K562 (cell line): Measurements from ENCODE around the gene KIF26B. TPM values are rescaled to one million over a fixed set of nuclear protein-coding genes. Genes with fewer than 3 reads are reported as not detected.

Experiments
- ATAC-seq: fragments of 200-7000 bp; cut with Tn5 transposase; 3 replicates; pipeline ENCODE4 v1.9.1; 2020; ENCODE audit warnings: moderate library complexity
- BruUV-seq: library from RNA; stranded (reverse); fragments of 400-500 nt; replicated peaks from 2 replicates; lab custom pipeline; 2021; lab: Mats Ljungman, UMichigan
- CTCF ChIA-PET: fragments of 300-600 bp; formaldehyde crosslinking; extraction: SDS; loops from one replicate; lab custom pipeline; 2021; ENCODE audit warnings: low intra/inter-chr PET ratio; lab: Yijun Ruan, JAX
- POLR2A ChIA-PET: fragments of 300-600, 350-650 bp; sonication (Branson Sonifier 250); formaldehyde crosslinking; extraction: SDS; loops from one replicate; lab custom pipeline; 2021; ENCODE audit warnings: antibody characterized with exemption, inconsistent platforms; lab: Yijun Ruan, JAX
- DNase-seq, 4 experiments: peaks; one replicate each; pipeline versions ENCODE4 v3.0.0 to v3.0.0-alpha.2; 2011 to 2018; ENCODE audit warnings: low spot score in 3 of 4, mixed read lengths in 3 of 4; ENCODE audit errors: extremely low read depth in 1 of 4
- FAIRE-seq: peaks from 2 replicates; lab custom pipeline; 2011; peaks lifted over from hg19 to GRCh38; lab: Jason Lieb, UNC
- H2AFZ ChIP-seq: 2 replicates; pipeline ENCODE4 v1.6.0; 2011; ENCODE audit warnings: low read depth, low read length, control low read depth, inconsistent platforms
- H3K27ac ChIP-seq: fragments of 200-600 bp; 3 replicates; pipeline ENCODE4 v1.8.0; 2011; ENCODE audit warnings: low read depth, mild to moderate bottlenecking, control low read depth, inconsistent platforms, low read length, moderate library complexity, mixed read lengths; ENCODE audit errors: extremely low read depth
- H3K27me3 ChIP-seq, 2 experiments: fragments of 300-600 bp in 1 of 2; 2 replicates in 1 of 2; 3 replicates in 1 of 2; pipeline versions ENCODE4 v1.6.0 to v1.8.0; 2011; ENCODE audit warnings: inconsistent platforms in 2 of 2, low read length in 2 of 2, mild to moderate bottlenecking in 1 of 2, mixed read lengths in 1 of 2, moderate library complexity in 1 of 2; ENCODE audit not compliant: control insufficient read depth in 2 of 2, insufficient read depth in 2 of 2
- H3K36me3 ChIP-seq: fragments of 300-600 bp; 3 replicates; pipeline ENCODE4 v1.8.0; 2011; ENCODE audit warnings: mild to moderate bottlenecking, low read length, inconsistent platforms; ENCODE audit not compliant: control insufficient read depth, insufficient read depth
- H3K4me1 ChIP-seq, 2 experiments: fragments of 200-600 bp in 1 of 2; replicated peaks in 1 of 2; 2 replicates in 1 of 2; 3 replicates in 1 of 2; pipeline versions ENCODE4 v1.5.1 to v1.8.0; 2011; ENCODE audit warnings: inconsistent platforms in 2 of 2, low read length in 2 of 2, mild to moderate bottlenecking in 1 of 2, mixed read lengths in 1 of 2, moderate library complexity in 1 of 2; ENCODE audit not compliant: control insufficient read depth in 2 of 2, insufficient read depth in 2 of 2
- H3K4me2 ChIP-seq: 2 replicates; pipeline ENCODE4 v1.6.1; 2011; ENCODE audit warnings: low read length, control low read depth, inconsistent platforms, mixed read lengths; ENCODE audit not compliant: insufficient read depth
- H3K4me3 ChIP-seq: fragments of 200-600 bp; sonication (generic), shearing (Covaris generic); 2 replicates; pipeline ENCODE4 v1.5.1; 2016; ENCODE audit warnings: control low read depth, inconsistent platforms
- H3K79me2 ChIP-seq: fragments of 200-600 bp; 3 replicates; pipeline ENCODE4 v1.8.0; 2011; ENCODE audit warnings: low read length, inconsistent platforms; ENCODE audit not compliant: control insufficient read depth, insufficient read depth
- H3K9ac ChIP-seq, 2 experiments: 2 replicates each; pipeline versions ENCODE4 v1.6.0 to v1.6.1; 2011; ENCODE audit warnings: low read depth in 2 of 2, low read length in 2 of 2, control low read depth in 1 of 2, inconsistent platforms in 1 of 2, mild to moderate bottlenecking in 1 of 2, mixed read lengths in 1 of 2; ENCODE audit not compliant: insufficient read depth in 1 of 2
- H3K9me1 ChIP-seq: one replicate; pipeline ENCODE4 v1.6.0; 2011; ENCODE audit warnings: inconsistent platforms, mild to moderate bottlenecking, low read length, moderate library complexity; ENCODE audit not compliant: control insufficient read depth, insufficient read depth
- H3K9me3 ChIP-seq: replicated peaks from 2 replicates; pipeline ENCODE4 v1.5.1; 2011; ENCODE audit warnings: low read depth, low read length, inconsistent platforms; ENCODE audit not compliant: control insufficient read depth, insufficient read depth
- H4K20me1 ChIP-seq: replicated peaks from 2 replicates; pipeline ENCODE4 v1.6.1; 2011; ENCODE audit warnings: low read length, inconsistent platforms, mixed read lengths; ENCODE audit not compliant: control insufficient read depth, insufficient read depth
- ADNP ChIP-seq: fragments of 200-800 bp; sonication (Bioruptor generic); IDR thresholded peaks from 2 replicates; pipeline ENCODE4 v1.6.1; 2016; ENCODE audit warnings: missing genetic modification characterization, missing compliant biosample characterization
- CC2D1A ChIP-seq: fragments of 450-650 bp; IDR thresholded peaks from 2 replicates; pipeline ENCODE4 v1.6.1; 2017; ENCODE audit warnings: mild to moderate bottlenecking
- CTBP1 ChIP-seq: fragments of 450-650 bp; IDR thresholded peaks from 2 replicates; pipeline ENCODE4 v1.6.1; 2016; ENCODE audit warnings: borderline replicate concordance
- E2F4 ChIP-seq: sonication (generic); formaldehyde crosslinking; IDR thresholded peaks from 2 replicates; pipeline ENCODE4 v1.8.0; 2022; ENCODE audit warnings: mild to moderate bottlenecking, low read depth, missing genetic modification reagents
- FOXA3 ChIP-seq, 2 experiments: fragments of 450-650 bp in 1 of 2; sonication (generic) in 1 of 2; formaldehyde crosslinking; IDR thresholded peaks in 1 of 2; conservative IDR thresholded peaks in 1 of 2; 2 replicates each; pipeline versions ENCODE4 v1.4.0 to v1.8.0; 2020 to 2022; ENCODE audit warnings: mild to moderate bottlenecking in 2 of 2, missing genetic modification reagents in 1 of 2
- KLF1 ChIP-seq: fragments of 450-650 bp; IDR thresholded peaks from 2 replicates; pipeline ENCODE4 v1.6.1; 2016; ENCODE audit warnings: missing genetic modification characterization, missing compliant biosample characterization
- NFYB ChIP-seq: IDR thresholded peaks from 2 replicates; pipeline ENCODE4 v1.6.1; 2011; ENCODE audit warnings: mild to moderate bottlenecking, moderate library complexity; ENCODE audit not compliant: insufficient read length; ENCODE audit errors: extremely low read depth
- OTX1 ChIP-seq: fragments of 450-650 bp; formaldehyde crosslinking; IDR thresholded peaks from 2 replicates; pipeline ENCODE4 v1.4.0; 2022; ENCODE audit warnings: mild to moderate bottlenecking
- PHTF2 ChIP-seq: fragments of 250-450 bp; sonication (Bioruptor Pico); IDR thresholded peaks from 2 replicates; pipeline ENCODE4 v1.5.0; 2021; ENCODE audit warnings: mild to moderate bottlenecking
- RFX7 ChIP-seq: fragments of 250-450 bp; sonication (Bioruptor Pico); IDR thresholded peaks from 2 replicates; pipeline ENCODE4 v1.5.1; 2021; ENCODE audit warnings: mild to moderate bottlenecking
- SAFB2 ChIP-seq: fragments of 200-400 bp; formaldehyde crosslinking; IDR thresholded peaks from 2 replicates; pipeline ENCODE4 v1.6.1; 2018; ENCODE audit warnings: borderline replicate concordance, low read length, low read depth, moderate library complexity; ENCODE audit not compliant: severe bottlenecking
- XRCC4 ChIP-seq: IDR thresholded peaks from one replicate; pipeline ENCODE4 v1.6.1; 2011; ENCODE audit not compliant: insufficient read depth, insufficient read length; ENCODE audit errors: extremely low read depth
- ZNF140 ChIP-seq: fragments of 250-450 bp; sonication (Bioruptor Pico); IDR thresholded peaks from 2 replicates; pipeline ENCODE4 v1.8.0; 2021; ENCODE audit warnings: moderate library complexity, mild to moderate bottlenecking, inconsistent platforms
- ZNF347 ChIP-seq: fragments of 450-650 bp; formaldehyde crosslinking; IDR thresholded peaks from 2 replicates; pipeline ENCODE4 v1.4.0; 2020; ENCODE audit warnings: low read depth, mild to moderate bottlenecking, moderate library complexity
- ZNF449 ChIP-seq: fragments of 250-450 bp; sonication (Bioruptor Pico); IDR thresholded peaks from 2 replicates; pipeline ENCODE4 v1.8.0; 2022; ENCODE audit warnings: moderate library complexity, mild to moderate bottlenecking, inconsistent platforms
- ZNF699 ChIP-seq: fragments of 250-450 bp; sonication (Bioruptor Pico); IDR thresholded peaks from 2 replicates; pipeline ENCODE4 v1.8.0; 2021; ENCODE audit warnings: mild to moderate bottlenecking, moderate library complexity; ENCODE audit not compliant: insufficient replicate concordance
- WGBS: fragments of 100-300 bp; shearing (Covaris generic); methylation state at CpG from one replicate; pipeline ENCODE4 v1.1.6; 2016; ENCODE audit warnings: low coverage, mixed read lengths; ENCODE audit not compliant: insufficient coverage; ENCODE audit errors: missing lambda C conversion rate; 5-methylcytosine and 5-hydroxymethylcytosine counted together
- in situ Hi-C: fragments of 300-500 bp; cut with MboI; formaldehyde crosslinking; loops from 4 replicates; pipeline ENCODE4 v1.15.0; 2018; ENCODE audit warnings: inconsistent platforms, mixed read lengths
- intact Hi-C: fragments of 100-400 bp; cut with micrococcal nuclease; formaldehyde crosslinking; loops from 2 replicates; pipeline ENCODE4 v1.14.2; 2022
- polyA plus RNA-seq, 8 experiments: library from polyadenylated mRNA; depleted of rRNA in 4 of 8; stranded (reverse) in 5 of 8; unstranded in 3 of 8; fragments of >200 nt; fragmentation: Nextera tagmentation in 2 of 8; fragmentation: Illumina TruSeq in 1 of 8; extraction: Ambion mirVana in 2 of 8; extraction: Trizol in 1 of 8; gene quantifications; 2 replicates each; pipeline versions ENCODE4 v1.2.1 to v1.2.3, GENCODE V29; 2011 to 2014; ENCODE audit warnings: inconsistent platforms in 1 of 8, missing spikeins in 1 of 8
- total RNA-seq, 7 experiments: library from RNA; depleted of rRNA in 6 of 7; stranded (reverse); fragments of >200 nt in 6 of 7; fragmentation: Illumina TruSeq in 2 of 7; extraction: Trizol in 2 of 7; gene quantifications; 2 replicates each; pipeline versions ENCODE4 v1.2.1 to v1.2.3, GENCODE V29; 2011 to 2021; ENCODE audit warnings: low replicate concordance in 1 of 7

KIF26B gene
- total and polyA plus RNA-seq, 9 of the 15 experiments (the other 6 are each of a cell fraction or from before 2014, with no cell fraction given), result 0.02 to 0.08 (median 0.03) TPM; not detected in 6

- H3K4me3 ChIP-seq, result no peak overlapping the region
- H4K20me1 ChIP-seq, result no peaks in the 10 kb centered on the region
- ATAC-seq (no peak), DNase-seq (no peak), FAIRE-seq (no peak)
- 19% methylated on average over 6 of the region's 6 CpGs for WGBS
- H2AFZ ChIP-seq, result no peak overlapping the region
- H3K9me3 ChIP-seq, result no peaks in the 10 kb centered on the region
- CTCF ChIA-PET, result no interaction called here
- H3K27me3 ChIP-seq, result peaks cover 22 to 59% of the 10 kb centered on the region in 2 experiments
- no peaks in the 10 kb centered on the region for H3K79me2 ChIP-seq
- no peak overlapping the region for H3K9ac ChIP-seq
- BruUV-seq, result no TSS peak
- intact Hi-C loops, result no loop called here
- no peak overlapping the region for H3K27ac ChIP-seq
- POLR2A ChIA-PET, result no interaction called here
- no peak overlapping the region for H3K4me2 ChIP-seq
- no peaks in the 10 kb centered on the region for H3K9me1 ChIP-seq
- no peaks in the 10 kb centered on the region for H3K36me3 ChIP-seq
- no peak for TF ChIP-seq CC2D1A
- no peak for TF ChIP-seq ZNF140 (CRISPR knock-in tag)
- no peak for TF ChIP-seq ZNF449 (CRISPR knock-in tag)
- no peaks in the 10 kb centered on the region; a peak in 1 of 5 replicates for H3K4me1 ChIP-seq
- in situ Hi-C loops, result no loop called here
Observed at GRCh38 chr1:245124241-245124640, 30.5 kb upstream of the KIF26B start.

- POLR2A ChIA-PET, result no interaction called here
- no peaks in the 10 kb centered on the region for H3K9me3 ChIP-seq
- in situ Hi-C loops (no loop called here), intact Hi-C loops (no loop called here)
- no peaks in the 10 kb centered on the region for H4K20me1 ChIP-seq
- no peak for DNase-seq
- 14% methylated on average over 11 of the region's 11 CpGs for WGBS
- H2AFZ ChIP-seq, result no peak overlapping the region
- no peaks in the 10 kb centered on the region; a peak in 1 of 5 replicates for H3K4me1 ChIP-seq
- no peak overlapping the region for H3K9ac ChIP-seq
- H3K4me3 ChIP-seq, result no peak overlapping the region
- no TSS peak for BruUV-seq
- no peaks in the 10 kb centered on the region for H3K79me2 ChIP-seq
- no peak for ATAC-seq
- H3K27me3 ChIP-seq, result peaks cover 26 to 63% of the 10 kb centered on the region in 2 experiments
- CTCF ChIA-PET, result no interaction called here
- H3K4me2 ChIP-seq, result no peak overlapping the region
- FAIRE-seq, result no peak
- H3K36me3 ChIP-seq, result no peaks in the 10 kb centered on the region
- no peak overlapping the region for H3K27ac ChIP-seq
- no peaks in the 10 kb centered on the region for H3K9me1 ChIP-seq
- TF ChIP-seq E2F4, result no peak
- TF ChIP-seq OTX1 (CRISPR knock-in tag), result no peak
- TF ChIP-seq NFYB, result no peak
- TF ChIP-seq RFX7 (CRISPR knock-in tag), result no peak
- no peak for TF ChIP-seq ZNF347
- no peak for TF ChIP-seq SAFB2
- no peak for TF ChIP-seq PHTF2
- no peak for TF ChIP-seq ADNP (tag)
- TF ChIP-seq CTBP1, result no peak
- TF ChIP-seq KLF1 (tag), result no peak
- no peak for TF ChIP-seq XRCC4
- TF ChIP-seq FOXA3 (CRISPR knock-in tag; conservative IDR thresholded peaks at IDR 0.05 in 1 of 2, IDR thresholded peaks at IDR 0.05 in 1 of 2), result no peak
- no peak for TF ChIP-seq ZNF699 (CRISPR knock-in tag)
Observed at GRCh38 chr1:245124644-245125043, 30.1 kb upstream of the KIF26B start.
